Endothelial cell of umbilical vein (primary cell): ENCODE results near the gene CCDC85A. TPM values are rescaled to one million over a fixed set of nuclear protein-coding genes. Genes with fewer than 3 reads are reported as not detected.

ENCODE experiments used
- BruUV-seq: library from RNA; stranded (reverse); fragments of 400-500 nt; replicated peaks from 2 replicates; lab custom pipeline; 2021; lab: Mats Ljungman, UMichigan
- CTCF ChIA-PET: fragments of 300-600, 350-600 bp; sonication (Branson Sonifier 250); formaldehyde crosslinking; loops from one replicate; lab custom pipeline; 2021; ENCODE audit warnings: antibody characterized with exemption, inconsistent platforms; lab: Charles Lee
- POLR2A ChIA-PET: fragments of 300-600, 350-600 bp; sonication (Branson Sonifier 250); formaldehyde crosslinking; loops from one replicate; lab custom pipeline; 2021; ENCODE audit warnings: antibody characterized with exemption, inconsistent platforms; lab: Charles Lee
- DNase-seq: peaks from one replicate; pipeline ENCODE4 v3.0.0-alpha.2; 2011; ENCODE audit warnings: low read depth, low spot score
- FAIRE-seq: peaks from 2 replicates; lab custom pipeline; 2011; peaks lifted over from hg19 to GRCh38; lab: Jason Lieb, UNC
- H2AFZ ChIP-seq: 2 replicates; pipeline ENCODE4 v1.6.0; 2012; ENCODE audit warnings: low read depth, low read length, control low read depth, inconsistent platforms
- H3K27ac ChIP-seq: 2 replicates; pipeline ENCODE4 v1.5.1; 2011; ENCODE audit warnings: low read depth, mild to moderate bottlenecking, control low read depth, low read length, moderate library complexity; ENCODE audit not compliant: insufficient read depth
- H3K27me3 ChIP-seq, 2 experiments: 2 replicates each; pipeline versions ENCODE4 v1.6.0 to v1.6.1; 2011; ENCODE audit warnings: low read length in 2 of 2, mixed read lengths in 1 of 2; ENCODE audit not compliant: control insufficient read depth in 2 of 2, insufficient read depth in 2 of 2
- H3K36me3 ChIP-seq, 2 experiments: 2 replicates in 1 of 2; 3 replicates in 1 of 2; pipeline ENCODE4 v1.5.1; 2011; ENCODE audit warnings: low read length in 2 of 2, mild to moderate bottlenecking in 1 of 2, moderate library complexity in 1 of 2; ENCODE audit not compliant: control insufficient read depth in 2 of 2, insufficient read depth in 2 of 2; ENCODE audit errors: extremely low read depth in 1 of 2
- H3K4me1 ChIP-seq: 3 replicates; pipeline ENCODE4 v1.5.1; 2011; ENCODE audit warnings: mild to moderate bottlenecking, low read length; ENCODE audit not compliant: control insufficient read depth, insufficient read depth; ENCODE audit errors: extremely low read depth
- H3K4me2 ChIP-seq: 2 replicates; pipeline ENCODE4 v1.6.1; 2011; ENCODE audit warnings: low read length, control low read depth, mixed read lengths; ENCODE audit not compliant: insufficient read depth
- H3K4me3 ChIP-seq, 3 experiments: fragments of 200-600 bp in 1 of 3; sonication (generic), shearing (Covaris generic) in 1 of 3; replicated peaks in 1 of 3; 2 replicates each; pipeline ENCODE4 v1.5.1; 2011 to 2016; ENCODE audit warnings: control low read depth in 3 of 3, low read length in 3 of 3, mild to moderate bottlenecking in 2 of 3, inconsistent platforms in 1 of 3, low read depth in 1 of 3, moderate library complexity in 1 of 3; ENCODE audit not compliant: insufficient read depth in 1 of 3
- H3K79me2 ChIP-seq: 2 replicates; pipeline ENCODE4 v1.6.0; 2012; ENCODE audit warnings: low read length, inconsistent platforms; ENCODE audit not compliant: control insufficient read depth, insufficient read depth
- H3K9ac ChIP-seq: replicated peaks from 2 replicates; pipeline ENCODE3; 2011; ENCODE audit warnings: low read length, control low read depth; ENCODE audit not compliant: insufficient read depth; ENCODE audit errors: extremely low read depth
- H3K9me1 ChIP-seq: replicated peaks from 3 replicates; pipeline ENCODE4 v1.6.0; 2011; ENCODE audit warnings: mild to moderate bottlenecking, low read length; ENCODE audit not compliant: control insufficient read depth, insufficient read depth; ENCODE audit errors: extremely low read depth
- H3K9me3 ChIP-seq: replicated peaks from 2 replicates; pipeline ENCODE4 v1.5.1; 2012; ENCODE audit warnings: low read length, inconsistent platforms; ENCODE audit not compliant: control insufficient read depth, insufficient read depth
- H4K20me1 ChIP-seq: replicated peaks from 2 replicates; pipeline ENCODE3; 2011; ENCODE audit warnings: mild to moderate bottlenecking, low read length; ENCODE audit not compliant: control insufficient read depth, insufficient read depth; ENCODE audit errors: extremely low read depth
- EZH2 ChIP-seq: IDR thresholded peaks from 2 replicates; pipeline ENCODE4 v1.6.1; 2012; ENCODE audit warnings: borderline replicate concordance, low read depth, mild to moderate bottlenecking, moderate library complexity, low read length, inconsistent platforms; ENCODE audit not compliant: severe bottlenecking
- FOS ChIP-seq: IDR thresholded peaks from 2 replicates; pipeline ENCODE4 v1.6.1; 2011; ENCODE audit warnings: mild to moderate bottlenecking, low read length, moderate library complexity, borderline replicate concordance; ENCODE audit not compliant: insufficient read depth
- GATA2 ChIP-seq: IDR thresholded peaks from 2 replicates; pipeline ENCODE4 v1.7.0; 2011; ENCODE audit warnings: low read depth, mild to moderate bottlenecking, moderate library complexity, mixed read lengths, low read length; ENCODE audit not compliant: insufficient read length, insufficient read depth
- JUN ChIP-seq: IDR thresholded peaks from 2 replicates; pipeline ENCODE4 v1.6.1; 2011; ENCODE audit warnings: borderline replicate concordance, low read depth; ENCODE audit not compliant: insufficient read length, insufficient read depth
- MYC ChIP-seq: IDR thresholded peaks from one replicate; pipeline ENCODE4 v1.6.1; 2011; ENCODE audit warnings: mild to moderate bottlenecking, low read depth, low read length
- POLR2A ChIP-seq: IDR thresholded peaks from 2 replicates; pipeline ENCODE4 v1.6.1; 2012; ENCODE audit warnings: low read depth, mild to moderate bottlenecking, control low read depth, low read length
- POLR2AphosphoS5 ChIP-seq: IDR thresholded peaks from 2 replicates; pipeline ENCODE4 v1.6.1; 2012; ENCODE audit warnings: low read depth, mild to moderate bottlenecking, control low read depth, low read length, moderate library complexity; ENCODE audit not compliant: insufficient read depth
- dilution Hi-C: fragments of 300-500 bp; cut with MboI; formaldehyde crosslinking; loops from one replicate; pipeline ENCODE4 v1.15.0; 2019; ENCODE audit warnings: low sequenced_read_pairs; ENCODE audit not compliant: extremely low pct_ligation_motif_present
- intact Hi-C: fragments of 100-400 bp; cut with micrococcal nuclease; formaldehyde crosslinking; loops from one replicate; pipeline ENCODE4 v1.10.0; 2022
- polyA plus RNA-seq, 4 experiments: library from polyadenylated mRNA; depleted of rRNA in 3 of 4; stranded (reverse) in 3 of 4; unstranded in 1 of 4; fragments of >200 nt; gene quantifications; 2 replicates each; pipeline versions ENCODE4 v1.2.1 to v1.2.3, GENCODE V29; 2011 to 2012; ENCODE audit warnings: missing spikeins in 1 of 4
- total RNA-seq: library from RNA; stranded (reverse); gene quantifications from 2 replicates; pipeline ENCODE4 v1.2.3, GENCODE V29; 2021
- TF ChIP-seq, protein P1 (sequence below): IDR thresholded peaks from 2 replicates; pipeline ENCODE4 v1.6.1; 2011; ENCODE audit not compliant: insufficient read depth, insufficient read length
- TF ChIP-seq, protein P2 (sequence below), 2 donors: IDR thresholded peaks; 1 replicate in 1 of 2; 2 replicates in 1 of 2; pipeline ENCODE4 v1.5.1; 2011; ENCODE audit warnings: low read length in 2 of 2, mild to moderate bottlenecking in 2 of 2, moderate library complexity in 2 of 2, control low read depth in 1 of 2, inconsistent platforms in 1 of 2, low read depth in 1 of 2; ENCODE audit not compliant: insufficient read depth in 1 of 2; ENCODE audit errors: extremely low read depth in 1 of 2

The CCDC85A gene
- total and polyA plus RNA-seq, 2 donors (not counting 3 experiments of a cell fraction or from before 2014, with no cell fraction given): 5.1 to 10.4 TPM

DNA sequence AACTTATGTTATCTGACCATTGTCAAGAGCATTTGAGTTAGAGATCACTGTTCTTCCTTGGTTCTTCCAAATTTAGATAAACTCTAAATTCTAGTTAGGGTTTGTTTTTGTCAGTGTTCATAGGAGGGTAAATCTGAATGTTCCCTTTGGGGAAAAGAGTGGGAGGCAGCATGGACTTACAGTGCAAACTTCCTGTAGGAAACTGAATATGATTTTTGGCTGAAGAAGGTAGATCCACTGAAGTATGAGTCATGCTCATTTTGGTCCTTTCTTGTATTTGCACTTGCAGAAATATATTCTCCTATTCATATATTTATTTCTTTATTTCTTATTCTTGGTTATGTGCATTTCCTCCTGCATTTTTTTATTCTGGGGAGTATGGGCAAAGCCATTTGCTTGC is 27.3 kb downstream of the CCDC85A start:
- DNase-seq (peak; percentile 59), FAIRE-seq (peak; percentile 92)
- no peak overlapping the region for H3K27ac ChIP-seq
- no peaks in the 10 kb centered on the region for H4K20me1 ChIP-seq
- intact Hi-C loops: no loop called here
- H3K9ac ChIP-seq: no peak overlapping the region
- CTCF ChIA-PET: no interaction called here
- TF ChIP-seq JUN (peak; percentile 39), EZH2 (no peak), POLR2AphosphoS5 (peak; percentile 35), FOS (peak; percentile 83)
- H3K4me2 ChIP-seq: no peak overlapping the region
- no peak overlapping the region for H3K4me3 ChIP-seq
- peaks cover 18% of the 10 kb centered on the region for H3K4me1 ChIP-seq
- no peaks in the 10 kb centered on the region for H3K9me3 ChIP-seq
- H3K27me3 ChIP-seq: no peaks in the 10 kb centered on the region
- POLR2A ChIA-PET: no interaction called here
- H3K9me1 ChIP-seq: no peaks in the 10 kb centered on the region
- H3K79me2 ChIP-seq: peaks cover 3% of the 10 kb centered on the region
- dilution Hi-C loops: no loop called here
- BruUV-seq: no TSS peak
- H2AFZ ChIP-seq: no peak overlapping the region
- peaks cover 0 to 5% of the 10 kb centered on the region in 2 experiments for H3K36me3 ChIP-seq

DNA sequence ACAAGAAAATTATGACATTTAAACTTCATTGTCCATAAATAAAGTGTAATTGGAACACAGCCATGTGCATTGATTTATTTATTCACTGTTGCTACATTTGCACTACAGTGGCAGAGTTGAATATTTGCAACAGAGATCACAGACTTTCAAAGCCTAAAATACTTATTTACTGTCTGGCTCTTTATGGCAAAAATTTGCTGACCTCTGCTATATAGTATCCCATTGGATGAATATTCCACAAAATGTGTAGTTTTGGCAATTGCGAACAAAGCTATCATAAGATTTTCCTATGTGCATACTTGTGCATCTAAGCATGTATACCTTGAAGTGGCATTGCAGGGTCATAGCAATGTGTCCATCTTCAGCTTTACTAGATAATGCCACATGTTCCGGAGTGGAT is 32.1 kb downstream of the CCDC85A start:
- TF ChIP-seq, protein P1, sequence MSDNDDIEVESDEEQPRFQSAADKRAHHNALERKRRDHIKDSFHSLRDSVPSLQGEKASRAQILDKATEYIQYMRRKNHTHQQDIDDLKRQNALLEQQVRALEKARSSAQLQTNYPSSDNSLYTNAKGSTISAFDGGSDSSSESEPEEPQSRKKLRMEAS: no peak
- TF ChIP-seq GATA2: no peak
- TF ChIP-seq, protein P2, sequence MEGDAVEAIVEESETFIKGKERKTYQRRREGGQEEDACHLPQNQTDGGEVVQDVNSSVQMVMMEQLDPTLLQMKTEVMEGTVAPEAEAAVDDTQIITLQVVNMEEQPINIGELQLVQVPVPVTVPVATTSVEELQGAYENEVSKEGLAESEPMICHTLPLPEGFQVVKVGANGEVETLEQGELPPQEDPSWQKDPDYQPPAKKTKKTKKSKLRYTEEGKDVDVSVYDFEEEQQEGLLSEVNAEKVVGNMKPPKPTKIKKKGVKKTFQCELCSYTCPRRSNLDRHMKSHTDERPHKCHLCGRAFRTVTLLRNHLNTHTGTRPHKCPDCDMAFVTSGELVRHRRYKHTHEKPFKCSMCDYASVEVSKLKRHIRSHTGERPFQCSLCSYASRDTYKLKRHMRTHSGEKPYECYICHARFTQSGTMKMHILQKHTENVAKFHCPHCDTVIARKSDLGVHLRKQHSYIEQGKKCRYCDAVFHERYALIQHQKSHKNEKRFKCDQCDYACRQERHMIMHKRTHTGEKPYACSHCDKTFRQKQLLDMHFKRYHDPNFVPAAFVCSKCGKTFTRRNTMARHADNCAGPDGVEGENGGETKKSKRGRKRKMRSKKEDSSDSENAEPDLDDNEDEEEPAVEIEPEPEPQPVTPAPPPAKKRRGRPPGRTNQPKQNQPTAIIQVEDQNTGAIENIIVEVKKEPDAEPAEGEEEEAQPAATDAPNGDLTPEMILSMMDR (IDR thresholded peaks at IDR 0.05; ENCODE audit: extremely low read depth in 1 of 2, insufficient read depth in 1 of 2, low read depth in 1 of 2, low read length in 2 of 2): no peak
- TF ChIP-seq MYC: no peak
- no peak for TF ChIP-seq POLR2A
- TF ChIP-seq JUN: no peak
- TF ChIP-seq FOS: no peak
- no peak for TF ChIP-seq EZH2
- TF ChIP-seq POLR2AphosphoS5: no peak
- BruUV-seq: no TSS peak
- Histone ChIP-seq H3K9me1 (no peaks in the 10 kb centered on the region), H3K4me2 (no peak overlapping the region), H3K79me2 (peaks cover 3% of the 10 kb centered on the region), H3K4me3 (no peak overlapping the region), H3K4me1 (peaks cover 15% of the 10 kb centered on the region), H4K20me1 (no peaks in the 10 kb centered on the region), H2AFZ (no peak overlapping the region), H3K27ac (no peak overlapping the region), H3K9ac (no peak overlapping the region), H3K36me3 (no peaks in the 10 kb centered on the region), H3K9me3 (no peaks in the 10 kb centered on the region), H3K27me3 (no peaks in the 10 kb centered on the region)
- dilution Hi-C loops: no loop called here
- POLR2A ChIA-PET: no interaction called here
- CTCF ChIA-PET: interaction anchor here (0.7 kb wide), 1 partner anchor 12 kb away, joined by 3 read pairs; no protein-coding TSS in a partner anchor
- intact Hi-C loops: loop anchor here (1.0 kb wide), 1 partner anchor 8 kb away; no protein-coding TSS in a partner anchor
- DNase-seq (no peak), FAIRE-seq (no peak)
